ENCODE measurements around the gene UGP2.

DNA sequence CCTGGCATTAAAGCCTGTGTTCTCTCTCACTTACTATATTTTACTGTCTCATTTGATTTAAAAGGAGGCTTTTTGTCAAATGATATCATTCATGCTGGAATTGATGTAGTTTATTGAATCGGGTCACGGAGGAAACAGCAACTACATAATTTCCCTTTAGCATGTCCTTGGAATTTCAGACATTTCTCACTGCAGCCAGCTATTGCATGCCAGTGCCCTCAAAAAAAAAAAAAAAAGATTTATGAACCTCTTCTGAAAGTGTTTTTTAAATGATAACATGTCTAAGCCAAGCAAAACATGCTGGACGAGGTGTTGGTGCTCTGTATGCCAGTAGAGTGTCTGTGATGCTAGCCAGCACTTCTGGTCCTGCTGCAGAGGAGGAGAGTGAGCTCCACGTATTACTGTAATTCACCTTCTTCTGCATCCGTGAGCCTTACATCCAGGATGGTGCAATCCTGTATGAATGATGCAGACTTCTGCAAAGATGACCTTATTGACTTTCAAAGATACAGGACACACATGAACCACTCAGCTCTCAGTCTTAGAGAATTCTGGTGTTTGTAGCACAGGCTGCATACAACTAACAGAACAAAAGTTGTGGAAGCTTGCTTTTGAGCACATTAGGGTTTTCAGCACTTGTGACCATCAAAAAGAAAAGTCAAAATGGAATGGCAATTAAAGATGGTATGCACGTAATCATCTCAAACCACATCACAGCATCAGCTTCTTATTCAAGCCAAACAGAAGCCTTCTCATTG is 31.1 kb downstream of the UGP2 start:
- TF ChIP-seq, protein P1, sequence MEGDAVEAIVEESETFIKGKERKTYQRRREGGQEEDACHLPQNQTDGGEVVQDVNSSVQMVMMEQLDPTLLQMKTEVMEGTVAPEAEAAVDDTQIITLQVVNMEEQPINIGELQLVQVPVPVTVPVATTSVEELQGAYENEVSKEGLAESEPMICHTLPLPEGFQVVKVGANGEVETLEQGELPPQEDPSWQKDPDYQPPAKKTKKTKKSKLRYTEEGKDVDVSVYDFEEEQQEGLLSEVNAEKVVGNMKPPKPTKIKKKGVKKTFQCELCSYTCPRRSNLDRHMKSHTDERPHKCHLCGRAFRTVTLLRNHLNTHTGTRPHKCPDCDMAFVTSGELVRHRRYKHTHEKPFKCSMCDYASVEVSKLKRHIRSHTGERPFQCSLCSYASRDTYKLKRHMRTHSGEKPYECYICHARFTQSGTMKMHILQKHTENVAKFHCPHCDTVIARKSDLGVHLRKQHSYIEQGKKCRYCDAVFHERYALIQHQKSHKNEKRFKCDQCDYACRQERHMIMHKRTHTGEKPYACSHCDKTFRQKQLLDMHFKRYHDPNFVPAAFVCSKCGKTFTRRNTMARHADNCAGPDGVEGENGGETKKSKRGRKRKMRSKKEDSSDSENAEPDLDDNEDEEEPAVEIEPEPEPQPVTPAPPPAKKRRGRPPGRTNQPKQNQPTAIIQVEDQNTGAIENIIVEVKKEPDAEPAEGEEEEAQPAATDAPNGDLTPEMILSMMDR (IDR thresholded peaks at IDR 0.05): no peak
- TF ChIP-seq POLR2AphosphoS5 (IDR thresholded peaks at IDR 0.05) (no peak), POLR2A (IDR thresholded peaks at IDR 0.05) (no peak)
